Endothelial cell (in vitro differentiated cells): ENCODE results near the gene HBG1. TPM values are rescaled to one million over a fixed set of nuclear protein-coding genes. Genes with fewer than 3 reads are reported as not detected.

Experiments
- DNase-seq: peaks from one replicate; pipeline ENCODE4 v3.0.0; 2021; ENCODE audit warnings: low spot score
- H3K27ac Mint-ChIP-seq: one replicate; pipeline ENCODE4 v1.8.0; 2021; ENCODE audit warnings: mixed read lengths, inconsistent platforms; ENCODE audit not compliant: unreplicated experiment
- H3K27me3 Mint-ChIP-seq: one replicate; pipeline ENCODE4 v1.8.0; 2021; ENCODE audit warnings: mild to moderate bottlenecking, moderate library complexity, mixed read lengths, inconsistent platforms; ENCODE audit not compliant: unreplicated experiment
- H3K36me3 Mint-ChIP-seq: one replicate; pipeline ENCODE4 v1.8.0; 2021; ENCODE audit warnings: mild to moderate bottlenecking, low read depth, mixed read lengths, inconsistent platforms; ENCODE audit not compliant: unreplicated experiment
- H3K4me1 Mint-ChIP-seq: one replicate; pipeline ENCODE4 v1.8.0; 2021; ENCODE audit warnings: mild to moderate bottlenecking, mixed read lengths, inconsistent platforms; ENCODE audit not compliant: unreplicated experiment
- H3K4me3 Mint-ChIP-seq: one replicate; pipeline ENCODE4 v1.8.0; 2021; ENCODE audit warnings: mild to moderate bottlenecking, mixed read lengths, inconsistent platforms; ENCODE audit not compliant: unreplicated experiment
- H3K9me3 Mint-ChIP-seq: one replicate; pipeline ENCODE4 v1.8.0; 2021; ENCODE audit warnings: mixed read lengths, inconsistent platforms; ENCODE audit not compliant: unreplicated experiment
- total RNA-seq: library from RNA; stranded (reverse); fragmentation: NEBNext Ultra II Directional; extraction: Animal tissue kit (Norgen Biotek cat#: 25700); gene quantifications from one replicate; pipeline ENCODE4 v1.2.1, GENCODE V29; 2021; ENCODE audit not compliant: unreplicated experiment
- TF ChIP-seq, protein P1 (sequence below): fragments of 200-600 bp; sonication (generic); IDR thresholded peaks from one replicate; pipeline ENCODE4 v1.5.0; 2021; ENCODE audit warnings: antibody characterized with exemption; ENCODE audit not compliant: unreplicated experiment

HBG1 gene
- total RNA-seq, 1 donor from 2014 or later: not detected

DNA sequence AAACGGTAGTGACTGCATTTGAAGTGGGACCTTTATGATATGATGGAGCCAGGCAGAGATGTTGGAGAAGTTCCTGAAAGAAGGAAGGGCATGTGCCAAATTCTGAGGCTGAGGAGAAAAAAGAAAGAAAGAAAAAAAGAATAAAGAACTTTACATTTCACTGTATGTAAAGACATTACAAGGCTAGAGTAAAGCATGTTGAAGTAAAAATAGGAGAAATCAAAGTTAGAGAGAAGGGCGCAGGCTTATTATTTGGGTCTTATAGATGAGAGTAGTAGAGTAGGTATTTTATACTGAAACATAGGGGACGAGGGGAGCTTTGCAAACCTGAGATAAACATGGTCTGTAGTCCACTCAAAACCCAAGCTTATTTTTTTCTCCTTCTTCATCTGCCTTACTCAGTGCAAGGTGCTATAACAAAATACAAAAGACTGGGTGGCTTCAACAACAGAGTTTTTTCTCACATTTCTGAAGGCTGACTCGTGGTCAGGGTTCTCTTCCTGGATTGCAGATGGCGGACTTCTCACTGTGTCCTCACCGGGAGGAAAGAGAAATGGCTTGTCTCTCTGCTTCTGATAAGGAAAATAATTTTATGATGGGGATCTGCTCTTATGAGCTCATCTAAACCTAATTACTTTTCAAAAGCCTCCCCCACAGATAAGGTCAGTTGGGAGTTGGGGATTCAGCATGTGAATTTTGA is 2.7 kb downstream of the HBG1 start:
- no peaks in the 10 kb centered on the region for H3K36me3 Mint-ChIP-seq
- H3K4me3 Mint-ChIP-seq: no peak overlapping the region
- TF ChIP-seq, protein P1, sequence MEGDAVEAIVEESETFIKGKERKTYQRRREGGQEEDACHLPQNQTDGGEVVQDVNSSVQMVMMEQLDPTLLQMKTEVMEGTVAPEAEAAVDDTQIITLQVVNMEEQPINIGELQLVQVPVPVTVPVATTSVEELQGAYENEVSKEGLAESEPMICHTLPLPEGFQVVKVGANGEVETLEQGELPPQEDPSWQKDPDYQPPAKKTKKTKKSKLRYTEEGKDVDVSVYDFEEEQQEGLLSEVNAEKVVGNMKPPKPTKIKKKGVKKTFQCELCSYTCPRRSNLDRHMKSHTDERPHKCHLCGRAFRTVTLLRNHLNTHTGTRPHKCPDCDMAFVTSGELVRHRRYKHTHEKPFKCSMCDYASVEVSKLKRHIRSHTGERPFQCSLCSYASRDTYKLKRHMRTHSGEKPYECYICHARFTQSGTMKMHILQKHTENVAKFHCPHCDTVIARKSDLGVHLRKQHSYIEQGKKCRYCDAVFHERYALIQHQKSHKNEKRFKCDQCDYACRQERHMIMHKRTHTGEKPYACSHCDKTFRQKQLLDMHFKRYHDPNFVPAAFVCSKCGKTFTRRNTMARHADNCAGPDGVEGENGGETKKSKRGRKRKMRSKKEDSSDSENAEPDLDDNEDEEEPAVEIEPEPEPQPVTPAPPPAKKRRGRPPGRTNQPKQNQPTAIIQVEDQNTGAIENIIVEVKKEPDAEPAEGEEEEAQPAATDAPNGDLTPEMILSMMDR: no peak
- H3K9me3 Mint-ChIP-seq: no peaks in the 10 kb centered on the region
- H3K27ac Mint-ChIP-seq: no peak overlapping the region
- H3K4me1 Mint-ChIP-seq: no peaks in the 10 kb centered on the region
- no peak for DNase-seq
- H3K27me3 Mint-ChIP-seq: peaks cover 4% of the 10 kb centered on the region

DNA sequence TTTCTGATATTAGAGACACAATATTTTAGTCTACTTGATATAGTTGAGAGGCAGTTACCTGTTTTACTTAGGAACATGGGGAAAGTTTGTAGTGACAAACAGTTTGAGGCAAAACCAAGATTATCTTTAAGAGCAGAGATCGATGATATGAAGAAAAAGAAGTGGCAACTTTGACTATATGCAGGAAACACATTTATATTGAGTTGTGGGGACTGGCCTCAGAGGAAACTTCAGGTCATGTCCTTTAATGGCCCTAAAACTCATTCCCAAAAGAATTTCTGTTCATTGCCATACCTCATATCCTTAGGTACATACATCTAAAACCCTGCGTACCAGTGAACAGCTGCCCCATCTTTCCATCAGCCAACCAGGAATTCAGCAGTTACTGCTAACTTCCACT is 4.5 kb downstream of the HBG1 start:
- Mint-ChIP-seq H3K4me1 (no peaks in the 10 kb centered on the region), H3K9me3 (no peaks in the 10 kb centered on the region), H3K36me3 (no peaks in the 10 kb centered on the region), H3K4me3 (no peak overlapping the region), H3K27ac (no peak overlapping the region), H3K27me3 (peaks cover 4% of the 10 kb centered on the region)
- no peak for DNase-seq
- TF ChIP-seq, protein P1: no peak

DNA sequence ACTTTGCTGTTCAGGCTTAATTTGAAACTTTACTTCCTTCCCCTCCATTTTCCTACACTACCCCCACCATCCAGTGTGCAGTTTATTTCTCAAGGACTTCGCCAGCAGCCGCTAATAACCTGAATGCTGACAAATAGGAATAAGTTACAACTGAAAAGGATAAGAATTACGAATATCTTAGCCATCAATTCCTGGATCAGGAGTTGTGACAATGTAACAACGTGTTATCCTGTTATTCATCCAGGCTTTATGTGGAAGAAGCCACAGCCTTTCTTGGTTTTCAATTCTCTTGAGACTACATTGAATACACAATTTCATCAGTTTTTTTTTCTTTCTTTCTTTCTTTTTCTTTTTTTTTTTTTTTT is 5.9 kb downstream of the HBG1 start:
- no peaks in the 10 kb centered on the region for H3K9me3 Mint-ChIP-seq
- no peak overlapping the region for H3K4me3 Mint-ChIP-seq
- no peak overlapping the region for H3K27ac Mint-ChIP-seq
- no peak for DNase-seq
- H3K27me3 Mint-ChIP-seq: peaks cover 4% of the 10 kb centered on the region
- H3K36me3 Mint-ChIP-seq: no peaks in the 10 kb centered on the region
- no peaks in the 10 kb centered on the region for H3K4me1 Mint-ChIP-seq
- TF ChIP-seq, protein P1: no peak

DNA sequence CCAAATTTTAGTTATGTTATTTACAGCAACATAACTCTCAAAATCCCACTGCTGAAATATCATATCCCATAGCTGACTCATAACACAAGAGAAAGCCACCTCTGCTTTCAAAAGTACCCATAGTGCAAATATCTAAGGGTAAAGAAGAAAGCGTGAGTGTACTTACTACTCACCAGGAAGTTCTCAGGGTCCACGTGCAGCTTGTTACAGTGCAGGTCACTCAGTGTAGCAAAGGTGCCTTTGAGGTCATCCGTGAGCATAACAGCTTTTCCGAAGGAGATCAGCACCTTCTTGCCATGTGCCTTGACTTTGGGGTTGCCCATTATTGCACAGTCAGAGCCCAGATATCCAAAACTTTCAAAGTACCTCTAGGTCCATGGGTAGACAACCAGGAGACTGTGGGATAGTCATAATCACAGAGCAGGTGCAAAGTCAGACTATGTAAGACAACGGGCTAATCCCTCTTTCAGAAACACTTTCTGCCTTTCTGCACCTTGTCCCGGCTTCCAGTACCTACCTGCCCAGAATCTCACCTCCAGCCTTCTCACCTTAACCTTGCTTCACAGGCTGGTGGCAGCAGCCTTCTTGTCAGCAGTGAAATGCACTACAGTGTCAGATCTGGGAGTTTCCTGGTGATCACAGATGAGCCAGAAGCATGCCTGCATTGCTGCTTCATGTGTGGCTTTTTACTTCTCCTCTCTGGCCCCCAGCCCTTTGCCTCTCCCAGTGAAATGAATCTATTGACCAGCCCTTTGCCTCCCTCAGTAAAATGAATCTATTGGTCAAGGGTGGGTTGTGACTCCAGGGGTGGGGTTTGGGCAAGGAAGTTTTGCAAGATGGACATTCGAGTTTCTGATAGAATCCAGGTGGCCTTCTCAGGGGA is 6.5 kb downstream of the HBG1 start:
- H3K9me3 Mint-ChIP-seq: no peaks in the 10 kb centered on the region
- H3K27me3 Mint-ChIP-seq: peaks cover 4% of the 10 kb centered on the region
- DNase-seq: no peak
- no peaks in the 10 kb centered on the region for H3K4me1 Mint-ChIP-seq
- TF ChIP-seq, protein P1: no peak
- H3K4me3 Mint-ChIP-seq: no peak overlapping the region
- no peak overlapping the region for H3K27ac Mint-ChIP-seq
- H3K36me3 Mint-ChIP-seq: no peaks in the 10 kb centered on the region

DNA sequence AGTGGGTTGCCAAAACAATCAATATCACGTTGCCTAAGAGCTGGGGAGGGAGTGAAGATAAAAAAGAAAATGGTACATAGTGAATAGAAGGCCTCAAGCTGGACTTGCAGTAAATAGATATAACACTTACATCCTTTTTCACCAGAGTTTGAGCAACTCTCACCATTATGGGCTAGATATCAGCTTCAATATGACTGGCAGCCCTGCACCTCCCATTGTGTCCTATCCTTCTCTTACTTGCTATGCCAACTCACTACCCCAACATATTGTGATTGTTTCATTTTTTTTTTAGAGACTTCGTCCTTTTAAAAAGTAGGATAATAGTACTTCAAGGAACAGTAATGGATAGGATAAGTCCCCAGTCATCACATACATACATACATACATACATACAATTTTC is 7.4 kb downstream of the HBG1 start:
- Mint-ChIP-seq H3K36me3 (no peaks in the 10 kb centered on the region), H3K27ac (no peak overlapping the region), H3K9me3 (no peaks in the 10 kb centered on the region), H3K4me1 (no peaks in the 10 kb centered on the region), H3K4me3 (no peak overlapping the region), H3K27me3 (peaks cover 4% of the 10 kb centered on the region)
- TF ChIP-seq, protein P1: no peak
- no peak for DNase-seq
